OCI-LY1 (cell line): Measurements from ENCODE around the gene ITGAX.
A peak's percentile ranks its signal among the peaks of the same experiment; 100 is the strongest.

Source experiments
- H2AFZ ChIP-seq: fragments of 200-600 bp; sonication (generic), shearing (Covaris generic); 2 replicates; pipeline ENCODE4 v1.6.0; 2014; ENCODE audit warnings: antibody characterized with exemption, mild to moderate bottlenecking, low read length
- H3F3A ChIP-seq: fragments of 200-600 bp; sonication (generic), shearing (Covaris generic); 2 replicates; pipeline ENCODE4 v1.6.0; 2014; ENCODE audit warnings: mild to moderate bottlenecking, antibody characterized with exemption, low read length, moderate library complexity; ENCODE audit not compliant: insufficient read depth
- H3K27ac ChIP-seq: fragments of 200-600 bp; sonication (generic); 2 replicates; pipeline ENCODE4 v1.5.1; 2014; ENCODE audit warnings: low read length, mixed run types, mild to moderate bottlenecking, low read depth; ENCODE audit not compliant: poor library complexity, severe bottlenecking
- H3K27me3 ChIP-seq: fragments of 200-600 bp; sonication (generic); 2 replicates; pipeline ENCODE4 v1.6.0; 2014; ENCODE audit warnings: antibody characterized with exemption, mild to moderate bottlenecking, low read length, moderate library complexity; ENCODE audit not compliant: insufficient read depth
- H3K36me3 ChIP-seq: fragments of 200-600 bp; sonication (generic); 2 replicates; pipeline ENCODE4 v1.6.1; 2014; ENCODE audit warnings: mild to moderate bottlenecking, antibody characterized with exemption, low read length, moderate library complexity, mixed read lengths; ENCODE audit not compliant: insufficient read depth
- H3K4me1 ChIP-seq: fragments of 200-600 bp; sonication (generic); 2 replicates; pipeline ENCODE4 v1.5.1; 2014; ENCODE audit warnings: mild to moderate bottlenecking, low read length, moderate library complexity; ENCODE audit not compliant: insufficient read depth, severe bottlenecking
- H3K4me2 ChIP-seq: fragments of 200-600 bp; sonication (generic), shearing (Covaris generic); 2 replicates; pipeline ENCODE4 v1.6.1; 2014; ENCODE audit warnings: low read length
- H3K4me3 ChIP-seq: fragments of 200-600 bp; sonication (generic); 2 replicates; pipeline ENCODE4 v1.5.1; 2014; ENCODE audit warnings: low read length, low read depth, mild to moderate bottlenecking, mixed read lengths; ENCODE audit not compliant: poor library complexity, severe bottlenecking
- H3K79me2 ChIP-seq: fragments of 200-600 bp; shearing (Covaris generic); 2 replicates; pipeline ENCODE4 v1.6.1; 2016; ENCODE audit warnings: mixed run types, low read length, mixed read lengths; ENCODE audit not compliant: insufficient read depth
- H3K9ac ChIP-seq: fragments of 200-600 bp; sonication (generic), shearing (Covaris generic); 2 replicates; pipeline ENCODE4 v1.6.1; 2014; ENCODE audit warnings: mild to moderate bottlenecking, low read length, mixed read lengths
- H3K9me2 ChIP-seq: fragments of 200-600 bp; sonication (generic), shearing (Covaris generic); 2 replicates; pipeline ENCODE4 v1.6.1; 2014; ENCODE audit warnings: low read depth, mild to moderate bottlenecking, low read length, mixed read lengths
- H3K9me3 ChIP-seq: fragments of 200-600 bp; shearing (Covaris generic); 2 replicates; pipeline ENCODE4 v1.6.1; 2014; ENCODE audit warnings: low read length, mixed read lengths
- H4K20me1 ChIP-seq: fragments of 200-600 bp; sonication (generic), shearing (Covaris generic); 2 replicates; pipeline ENCODE4 v1.6.0; 2016; ENCODE audit warnings: mild to moderate bottlenecking, low read length; ENCODE audit not compliant: insufficient read depth
- EZH2 ChIP-seq: fragments of 200-600 bp; sonication (generic), shearing (Covaris generic); IDR thresholded peaks from 2 replicates; pipeline ENCODE4 v1.8.0; 2017; ENCODE audit warnings: borderline replicate concordance, mixed run types, mild to moderate bottlenecking, antibody characterized with exemption, low read length, moderate library complexity, mixed read lengths
- TF ChIP-seq, protein P1 (sequence below): fragments of 200-600 bp; sonication (generic), shearing (Covaris generic); IDR thresholded peaks from 2 replicates; pipeline ENCODE4 v1.5.1; 2017; ENCODE audit warnings: mild to moderate bottlenecking, antibody characterized with exemption, low read length, moderate library complexity, mixed read lengths

ITGAX gene

GRCh38 chr16:31402687-31403086, 47.7 kb downstream of the ITGAX start:
- H3K4me2 ChIP-seq, result no peak overlapping the region
- H3K27ac ChIP-seq, result no peak overlapping the region

DNA sequence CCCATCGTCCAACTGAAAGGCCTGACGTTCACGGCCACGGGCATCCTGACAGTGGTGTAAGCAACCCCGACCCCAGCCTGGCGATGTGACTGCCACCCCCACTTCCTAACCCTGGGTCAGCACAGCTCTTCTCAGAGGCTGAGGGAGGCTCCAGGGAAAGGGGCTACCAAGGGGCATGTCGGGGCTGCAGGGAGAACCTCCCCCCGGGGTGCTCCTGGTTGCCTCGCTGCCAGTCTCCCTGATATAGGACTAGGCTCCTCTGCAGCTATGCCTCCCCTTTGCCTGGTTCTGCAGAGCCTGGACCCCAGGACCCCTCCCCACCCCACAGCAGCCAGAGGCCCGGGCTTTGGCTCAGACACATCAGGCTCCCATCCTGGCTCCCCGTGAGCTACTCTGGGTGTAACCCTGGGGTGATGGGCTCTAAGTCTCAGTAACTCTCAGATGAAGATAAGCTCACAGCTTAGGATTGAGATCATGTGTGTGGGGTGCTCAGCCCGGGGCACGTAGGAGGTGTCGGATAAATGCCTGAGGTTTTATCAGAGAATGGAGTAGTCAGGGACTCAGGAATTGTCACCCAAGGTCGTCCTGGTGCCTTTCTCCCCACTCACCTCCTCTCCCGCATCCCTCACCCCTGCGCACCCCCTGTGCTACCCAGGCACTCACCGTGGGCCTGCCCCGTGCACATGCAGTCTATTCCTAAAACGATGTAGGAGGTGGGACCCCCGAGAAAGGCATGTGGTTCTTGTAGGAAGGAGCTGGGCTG, 48.8 kb downstream of the ITGAX start:
- no peak overlapping the region for H2AFZ ChIP-seq
- H4K20me1 ChIP-seq, result no peaks in the 10 kb centered on the region
- TF ChIP-seq, protein P1, sequence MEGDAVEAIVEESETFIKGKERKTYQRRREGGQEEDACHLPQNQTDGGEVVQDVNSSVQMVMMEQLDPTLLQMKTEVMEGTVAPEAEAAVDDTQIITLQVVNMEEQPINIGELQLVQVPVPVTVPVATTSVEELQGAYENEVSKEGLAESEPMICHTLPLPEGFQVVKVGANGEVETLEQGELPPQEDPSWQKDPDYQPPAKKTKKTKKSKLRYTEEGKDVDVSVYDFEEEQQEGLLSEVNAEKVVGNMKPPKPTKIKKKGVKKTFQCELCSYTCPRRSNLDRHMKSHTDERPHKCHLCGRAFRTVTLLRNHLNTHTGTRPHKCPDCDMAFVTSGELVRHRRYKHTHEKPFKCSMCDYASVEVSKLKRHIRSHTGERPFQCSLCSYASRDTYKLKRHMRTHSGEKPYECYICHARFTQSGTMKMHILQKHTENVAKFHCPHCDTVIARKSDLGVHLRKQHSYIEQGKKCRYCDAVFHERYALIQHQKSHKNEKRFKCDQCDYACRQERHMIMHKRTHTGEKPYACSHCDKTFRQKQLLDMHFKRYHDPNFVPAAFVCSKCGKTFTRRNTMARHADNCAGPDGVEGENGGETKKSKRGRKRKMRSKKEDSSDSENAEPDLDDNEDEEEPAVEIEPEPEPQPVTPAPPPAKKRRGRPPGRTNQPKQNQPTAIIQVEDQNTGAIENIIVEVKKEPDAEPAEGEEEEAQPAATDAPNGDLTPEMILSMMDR, result no peak
- TF ChIP-seq EZH2, result no peak
- H3K9ac ChIP-seq, result peak overlapping the region; percentile 50; the same call in 1 of the 2 replicates
- no peaks in the 10 kb centered on the region for H3K79me2 ChIP-seq
- H3K4me3 ChIP-seq, result peak overlapping the region; percentile 57
- no peaks in the 10 kb centered on the region; the same call in 1 of the 2 replicates for H3K27me3 ChIP-seq
- no peaks in the 10 kb centered on the region for H3K9me2 ChIP-seq
- H3K4me1 ChIP-seq, result no peaks in the 10 kb centered on the region
- H3K27ac ChIP-seq, result no peak overlapping the region
- H3K4me2 ChIP-seq, result peak overlapping the region; percentile 55; the same call in 1 of the 2 replicates
- H3F3A ChIP-seq, result no peaks in the 10 kb centered on the region
- H3K36me3 ChIP-seq, result no peaks in the 10 kb centered on the region; the same call in 1 of the 2 replicates
- no peaks in the 10 kb centered on the region for H3K9me3 ChIP-seq

More at GRCh38 chr16:31402687-31403086, 47.7 kb downstream of the ITGAX start:
- Histone ChIP-seq H3K9ac (no peak overlapping the region), H3K4me1 (no peaks in the 10 kb centered on the region), H3K36me3 (no peaks in the 10 kb centered on the region; the same call in 1 of the 2 replicates), H3F3A (no peaks in the 10 kb centered on the region), H3K27me3 (no peaks in the 10 kb centered on the region; the same call in 1 of the 2 replicates), H3K79me2 (no peaks in the 10 kb centered on the region), H2AFZ (no peak overlapping the region), H4K20me1 (no peaks in the 10 kb centered on the region), H3K9me2 (no peaks in the 10 kb centered on the region), H3K4me3 (no peak overlapping the region), H3K9me3 (no peaks in the 10 kb centered on the region)
- no peak for TF ChIP-seq EZH2
- TF ChIP-seq, protein P1, result no peak

DNA sequence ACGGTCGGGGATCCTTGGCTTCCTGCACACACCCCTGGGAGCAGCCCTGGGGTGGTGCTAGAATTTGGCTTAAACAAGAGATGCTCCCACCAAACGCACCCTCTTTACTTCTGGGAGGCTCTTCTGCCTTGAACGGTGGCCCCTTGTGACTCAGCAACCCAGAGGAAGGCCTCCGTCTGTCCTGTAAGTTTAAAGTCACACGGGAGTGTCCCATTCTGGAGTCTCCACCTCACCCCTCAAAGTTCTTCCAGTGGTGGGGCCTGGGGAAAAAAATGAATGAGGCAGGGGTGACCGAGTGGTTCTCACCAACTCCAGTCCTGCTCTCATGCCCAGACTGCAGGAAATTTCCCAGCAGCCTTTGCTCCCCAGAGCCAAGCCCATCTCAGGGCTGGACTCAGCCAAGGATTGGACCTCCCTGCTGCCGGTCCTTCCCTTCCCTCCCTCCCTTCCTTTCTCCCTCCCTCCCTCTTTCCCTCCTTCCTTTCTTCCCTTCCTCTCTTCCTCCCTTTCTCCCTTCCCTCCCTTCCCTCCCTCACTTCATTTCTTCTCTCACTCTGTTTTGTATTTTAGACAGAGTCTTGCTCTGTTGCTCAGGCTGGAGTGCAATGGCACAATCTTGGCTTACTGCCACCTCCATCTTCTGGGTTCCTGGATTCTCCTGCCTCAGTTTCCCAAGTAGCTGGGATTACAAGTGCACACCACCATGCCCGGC, 49.5 kb downstream of the ITGAX start:
- Histone ChIP-seq H2AFZ (no peak overlapping the region), H3K4me2 (peak overlapping the region; percentile 55; the same call in 1 of the 2 replicates), H3K27me3 (no peaks in the 10 kb centered on the region; the same call in 1 of the 2 replicates), H3K4me3 (peak overlapping the region; percentile 57), H3F3A (no peaks in the 10 kb centered on the region), H3K9me2 (no peaks in the 10 kb centered on the region), H3K27ac (no peak overlapping the region), H3K36me3 (no peaks in the 10 kb centered on the region; the same call in 1 of the 2 replicates), H3K79me2 (no peaks in the 10 kb centered on the region), H3K4me1 (no peaks in the 10 kb centered on the region), H3K9ac (peak overlapping the region; percentile 50; the same call in 1 of the 2 replicates), H4K20me1 (no peaks in the 10 kb centered on the region), H3K9me3 (no peaks in the 10 kb centered on the region)
- no peak for TF ChIP-seq EZH2
- TF ChIP-seq, protein P1, result no peak
